Measurements from ENCODE around the gene SLFN13. TPM values are rescaled to one million over a fixed set of nuclear protein-coding genes. Genes with fewer than 3 reads are reported as not detected.

Gene SLFN13
- total RNA-seq, 1 experiment from 2014 or later, result 10.1 TPM

- H2AK5ac ChIP-seq (ENCODE audit: insufficient read length, low read length), result no peak overlapping the region
- no peaks in the 10 kb centered on the region for H3K79me2 ChIP-seq (ENCODE audit: insufficient read depth, low read length)
- H4K20me1 ChIP-seq (ENCODE audit: control insufficient read depth, insufficient read depth, insufficient read length), result no peaks in the 10 kb centered on the region
- H2BK12ac ChIP-seq (ENCODE audit: insufficient read length, low read depth, low read length), result no peak overlapping the region
- no peak overlapping the region for H4K8ac ChIP-seq (replicated peaks; ENCODE audit: insufficient read length, low read depth, low read length)
- H3K27me3 ChIP-seq (ENCODE audit: insufficient read depth, low read length), result peaks cover 7% of the 10 kb centered on the region; the same call in 1 of the 2 replicates
- no peak overlapping the region for H2AFZ ChIP-seq (ENCODE audit: low read length)
- DNase-seq, result no peak
- WGBS (ENCODE audit: extremely low coverage, insufficient read length, low lambda C conversion rate), result no CpG with 5 or more reads among the region's 5 CpGs
- no peak overlapping the region for H2BK120ac ChIP-seq (ENCODE audit: low read depth, low read length, poor library complexity, severe bottlenecking)
- H3K79me1 ChIP-seq (ENCODE audit: insufficient read depth, low read depth, low read length, poor library complexity, severe bottlenecking), result no peaks in the 10 kb centered on the region
- H3K27ac ChIP-seq (ENCODE audit: insufficient read length, low read depth, low read length), result no peak overlapping the region
- H3T11ph ChIP-seq (ENCODE audit: low read length), result no peak overlapping the region
- no peak overlapping the region for H3K9ac ChIP-seq (ENCODE audit: extremely low read depth, insufficient read length, low read length)
- Mint-ChIP-seq H3K4me3 (no peak overlapping the region), H3K9me3 (no peaks in the 10 kb centered on the region), H3K36me3 (ENCODE audit: insufficient read depth in 1 of 3, low read depth in 3 of 3) (no peaks in the 10 kb centered on the region), H3K27me3 (ENCODE audit: low read depth) (peaks cover 70% of the 10 kb centered on the region), H3K27ac (no peak overlapping the region), H3K4me1 (no peaks in the 10 kb centered on the region)
- no peaks in the 10 kb centered on the region for H3K4me1 ChIP-seq (ENCODE audit: insufficient read depth, low read length)
- no peak overlapping the region for H3K4me2 ChIP-seq (ENCODE audit: insufficient read depth, insufficient read length, low read length)
- no peak overlapping the region for H2BK5ac ChIP-seq (ENCODE audit: insufficient read length, low read length)
- H2BK20ac ChIP-seq (ENCODE audit: low read depth, low read length, poor library complexity, severe bottlenecking), result no peak overlapping the region
- H4K5ac ChIP-seq (ENCODE audit: insufficient read length, low read depth, low read length), result no peak overlapping the region
- H4K91ac ChIP-seq (ENCODE audit: insufficient read length, low read depth, low read length), result no peak overlapping the region
- no peak overlapping the region for H3K23ac ChIP-seq (ENCODE audit: insufficient read length, low read depth, low read length)
- H3K23me2 ChIP-seq (ENCODE audit: insufficient read length, low read depth, low read length, poor library complexity, severe bottlenecking), result no peaks in the 10 kb centered on the region
- no peak overlapping the region for H3K14ac ChIP-seq (ENCODE audit: insufficient read depth, low read length)
- no peak overlapping the region for H3K18ac ChIP-seq (ENCODE audit: insufficient read length, low read depth, low read length)
- H3K4ac ChIP-seq (ENCODE audit: low read depth, low read length), result no peak overlapping the region
- H2BK15ac ChIP-seq (ENCODE audit: low read depth, low read length), result no peak overlapping the region
- TF ChIP-seq CTCF (conservative IDR thresholded peaks at IDR 0.05), result no peak
- no peaks in the 10 kb centered on the region for H3K9me3 ChIP-seq (ENCODE audit: control insufficient read depth, low read depth, low read length)
- no peak overlapping the region for H3K56ac ChIP-seq (ENCODE audit: insufficient read length, low read depth, low read length)
These were observed 28.7 kb upstream of the SLFN13 start for GRCh38 chr17:35477248-35477647.

Data from H9 (cell line).